SU-DHL-6 (cell line): Measurements from ENCODE around the gene FDX2.

Experiments used
- H2AFZ ChIP-seq: fragments of 200-600 bp; sonication (generic); 2 replicates; pipeline ENCODE4 v1.6.1; 2014; ENCODE audit warnings: low read depth, mild to moderate bottlenecking, moderate library complexity, mixed read lengths, antibody characterized with exemption, low read length; ENCODE audit not compliant: severe bottlenecking
- H3F3A ChIP-seq: fragments of 200-600 bp; shearing (Covaris generic); 2 replicates; pipeline ENCODE4 v1.6.0; 2016; ENCODE audit warnings: antibody characterized with exemption, mild to moderate bottlenecking; ENCODE audit not compliant: insufficient read depth
- H3K27ac ChIP-seq: fragments of 200-600 bp; sonication (generic); 2 replicates; pipeline ENCODE4 v1.5.1; 2016; ENCODE audit warnings: low read depth, mild to moderate bottlenecking, low read length, moderate library complexity, mixed read lengths
- H3K27me3 ChIP-seq: fragments of 200-600 bp; sonication (generic), shearing (Covaris generic); 2 replicates; pipeline ENCODE4 v1.6.0; 2014; ENCODE audit warnings: mild to moderate bottlenecking, low read length
- H3K36me3 ChIP-seq: fragments of 200-600 bp; sonication (generic); 2 replicates; pipeline ENCODE4 v1.6.1; 2014; ENCODE audit warnings: mild to moderate bottlenecking, low read length, mixed read lengths
- H3K4me2 ChIP-seq: fragments of 300-600, 200-600 bp; shearing (Covaris generic), sonication (generic); 2 replicates; pipeline ENCODE4 v1.6.0; 2014; ENCODE audit warnings: low read length, low read depth, mild to moderate bottlenecking; ENCODE audit not compliant: poor library complexity, severe bottlenecking
- H3K4me3 ChIP-seq: fragments of 200-600 bp; sonication (generic); 2 replicates; pipeline ENCODE4 v1.5.1; 2014; ENCODE audit warnings: antibody characterized with exemption, low read length, mild to moderate bottlenecking, mixed read lengths; ENCODE audit not compliant: insufficient read depth, poor library complexity, severe bottlenecking
- H3K79me2 ChIP-seq: fragments of 200-600 bp; sonication (generic); 2 replicates; pipeline ENCODE4 v1.6.1; 2014; ENCODE audit warnings: mild to moderate bottlenecking, low read length, moderate library complexity; ENCODE audit not compliant: insufficient read depth
- H3K9ac ChIP-seq: fragments of 200-600 bp; sonication (generic); 2 replicates; pipeline ENCODE4 v1.7.0; 2014; ENCODE audit warnings: mild to moderate bottlenecking, low read length
- H3K9me2 ChIP-seq: fragments of 200-600 bp; sonication (generic); replicated peaks from 2 replicates; pipeline ENCODE4 v1.6.1; 2014; ENCODE audit warnings: low read length; ENCODE audit not compliant: insufficient read depth
- H3K9me3 ChIP-seq: fragments of 200-600 bp; sonication (generic); 2 replicates; pipeline ENCODE4 v1.6.1; 2014; ENCODE audit warnings: low read length, mixed read lengths; ENCODE audit not compliant: insufficient read depth
- H4K20me1 ChIP-seq: fragments of 200-600 bp; sonication (generic); 2 replicates; pipeline ENCODE4 v1.6.1; 2014; ENCODE audit warnings: low read depth, mild to moderate bottlenecking, antibody characterized with exemption, low read length, moderate library complexity, mixed read lengths
- EZH2phosphoT487 ChIP-seq: fragments of 200-600 bp; sonication (generic), shearing (Covaris generic); conservative IDR thresholded peaks from 2 replicates; pipeline ENCODE4 v1.6.1; 2018; ENCODE audit warnings: mild to moderate bottlenecking, antibody characterized with exemption, low read length, moderate library complexity, mixed read lengths
- TF ChIP-seq, protein P1 (sequence below): fragments of 200-600 bp; sonication (generic); IDR thresholded peaks from one replicate; pipeline ENCODE4 v1.5.1; 2017; ENCODE audit warnings: antibody characterized with exemption, mild to moderate bottlenecking, low read length, moderate library complexity; ENCODE audit not compliant: insufficient read depth, poor library complexity, severe bottlenecking

FDX2 gene

GRCh38 chr19:10318807-10319682 is 3.2 kb upstream of the FDX2 start:
- Histone ChIP-seq H3K27ac (no peak overlapping the region), H2AFZ (no peak overlapping the region), H3F3A (no peaks in the 10 kb centered on the region), H3K27me3 (no peaks in the 10 kb centered on the region), H3K79me2 (no peaks in the 10 kb centered on the region), H3K9me3 (no peaks in the 10 kb centered on the region), H3K9me2 (no peaks in the 10 kb centered on the region), H3K4me3 (no peak overlapping the region), H4K20me1 (no peaks in the 10 kb centered on the region), H3K4me2 (no peak overlapping the region), H3K9ac (no peak overlapping the region), H3K36me3 (no peaks in the 10 kb centered on the region)
- TF ChIP-seq, protein P1, sequence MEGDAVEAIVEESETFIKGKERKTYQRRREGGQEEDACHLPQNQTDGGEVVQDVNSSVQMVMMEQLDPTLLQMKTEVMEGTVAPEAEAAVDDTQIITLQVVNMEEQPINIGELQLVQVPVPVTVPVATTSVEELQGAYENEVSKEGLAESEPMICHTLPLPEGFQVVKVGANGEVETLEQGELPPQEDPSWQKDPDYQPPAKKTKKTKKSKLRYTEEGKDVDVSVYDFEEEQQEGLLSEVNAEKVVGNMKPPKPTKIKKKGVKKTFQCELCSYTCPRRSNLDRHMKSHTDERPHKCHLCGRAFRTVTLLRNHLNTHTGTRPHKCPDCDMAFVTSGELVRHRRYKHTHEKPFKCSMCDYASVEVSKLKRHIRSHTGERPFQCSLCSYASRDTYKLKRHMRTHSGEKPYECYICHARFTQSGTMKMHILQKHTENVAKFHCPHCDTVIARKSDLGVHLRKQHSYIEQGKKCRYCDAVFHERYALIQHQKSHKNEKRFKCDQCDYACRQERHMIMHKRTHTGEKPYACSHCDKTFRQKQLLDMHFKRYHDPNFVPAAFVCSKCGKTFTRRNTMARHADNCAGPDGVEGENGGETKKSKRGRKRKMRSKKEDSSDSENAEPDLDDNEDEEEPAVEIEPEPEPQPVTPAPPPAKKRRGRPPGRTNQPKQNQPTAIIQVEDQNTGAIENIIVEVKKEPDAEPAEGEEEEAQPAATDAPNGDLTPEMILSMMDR, result no peak
- no peak for TF ChIP-seq EZH2phosphoT487

DNA sequence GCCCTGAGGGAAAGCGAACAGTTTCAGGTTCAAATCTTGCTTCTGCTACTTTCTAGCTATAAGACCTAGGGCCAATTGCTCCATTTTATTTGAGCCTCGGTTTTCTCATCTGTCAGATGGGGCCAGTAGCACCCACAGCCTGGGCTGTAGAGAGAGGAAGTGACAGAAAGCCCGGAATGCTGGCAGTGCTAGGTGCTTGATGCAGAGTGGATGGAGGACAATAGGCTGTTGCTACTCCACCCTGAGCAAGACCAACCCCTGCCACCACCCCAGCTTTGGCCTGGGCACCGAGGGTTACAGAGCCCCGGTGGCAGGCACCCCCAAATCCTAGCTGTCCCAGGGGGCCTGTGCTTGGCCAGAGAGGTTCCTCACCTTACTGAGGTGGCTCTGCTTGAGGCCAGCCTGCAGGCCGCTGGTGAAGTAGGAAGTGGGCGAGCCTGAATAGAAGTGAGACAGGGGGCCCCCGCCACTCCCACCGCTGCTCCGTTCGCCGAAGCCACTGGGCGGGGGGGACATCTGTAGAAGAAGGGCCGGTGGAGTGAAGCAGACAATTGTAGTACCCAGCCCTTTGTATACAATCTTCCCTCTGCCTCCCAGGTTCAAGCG is 2.1 kb upstream of the FDX2 start:
- Histone ChIP-seq H3F3A (no peaks in the 10 kb centered on the region), H3K79me2 (no peaks in the 10 kb centered on the region), H3K9me3 (no peaks in the 10 kb centered on the region), H3K4me3 (no peak overlapping the region), H3K4me2 (no peak overlapping the region), H2AFZ (no peak overlapping the region), H3K36me3 (no peaks in the 10 kb centered on the region), H3K27me3 (no peaks in the 10 kb centered on the region), H4K20me1 (no peaks in the 10 kb centered on the region), H3K9me2 (no peaks in the 10 kb centered on the region), H3K27ac (no peak overlapping the region), H3K9ac (no peak overlapping the region)
- TF ChIP-seq, protein P1, result no peak
- no peak for TF ChIP-seq EZH2phosphoT487

DNA sequence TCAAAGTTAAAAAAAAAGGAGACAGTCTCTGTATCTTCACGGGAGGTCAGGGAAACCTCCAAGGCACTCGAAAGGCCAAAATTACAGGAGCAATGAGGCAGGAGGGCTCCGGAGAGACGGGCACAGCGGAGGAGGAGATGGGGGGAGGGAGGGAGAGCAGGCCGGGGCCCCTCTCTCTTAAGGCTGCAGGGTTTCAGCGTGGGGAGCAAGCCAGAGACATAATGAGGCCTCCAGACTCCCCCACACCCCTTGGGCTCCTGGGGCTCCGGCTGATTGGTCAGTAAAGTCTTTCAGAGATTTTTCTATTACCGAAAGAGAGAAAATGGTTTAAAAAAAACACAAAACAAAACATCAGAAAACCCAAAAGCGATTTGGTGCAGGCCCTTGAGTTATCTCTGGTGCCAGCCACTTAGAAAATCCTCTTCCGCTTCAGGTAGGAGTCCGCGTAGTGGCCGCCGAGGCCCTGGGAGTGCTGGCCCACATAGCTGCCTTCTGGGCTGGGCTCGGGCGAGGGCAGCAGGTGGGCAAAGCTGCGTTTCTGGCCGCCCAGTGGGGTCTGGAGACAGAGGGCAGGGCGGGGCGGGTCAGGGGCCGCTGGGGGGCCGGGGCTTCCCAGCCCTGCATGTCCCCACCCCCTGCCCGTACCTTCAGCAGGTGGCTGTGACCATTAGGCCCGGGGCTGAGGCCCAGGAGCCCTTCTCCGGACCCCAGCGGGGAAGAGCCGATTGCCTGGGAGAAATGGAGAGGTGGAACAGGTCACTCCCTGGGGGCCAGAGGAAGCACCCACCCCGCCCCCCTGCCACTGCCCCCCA is 1.4 kb upstream of the FDX2 start:
- Histone ChIP-seq H3K9ac (no peak overlapping the region), H3K4me3 (no peak overlapping the region), H3K36me3 (no peaks in the 10 kb centered on the region), H3K9me2 (no peaks in the 10 kb centered on the region), H3F3A (no peaks in the 10 kb centered on the region), H3K4me2 (no peak overlapping the region), H3K27ac (no peak overlapping the region), H4K20me1 (no peaks in the 10 kb centered on the region), H3K9me3 (no peaks in the 10 kb centered on the region), H3K27me3 (no peaks in the 10 kb centered on the region), H2AFZ (no peak overlapping the region), H3K79me2 (no peaks in the 10 kb centered on the region)
- TF ChIP-seq, protein P1, result no peak
- TF ChIP-seq EZH2phosphoT487, result no peak
